NT2/D1 (cell line): ENCODE data around the gene PHF24.

ENCODE experiments used
- SUZ12 ChIP-seq: IDR thresholded peaks from 2 replicates; pipeline ENCODE4 v1.6.1; 2011; ENCODE audit not compliant: insufficient read length, insufficient read depth; ENCODE audit errors: extremely low read depth
- YY1 ChIP-seq: IDR thresholded peaks from 2 replicates; pipeline ENCODE4 v1.6.1; 2011; ENCODE audit not compliant: insufficient read length, insufficient read depth
- ZNF274 ChIP-seq: IDR thresholded peaks from 2 replicates; pipeline ENCODE4 v1.6.1; 2011; ENCODE audit warnings: mild to moderate bottlenecking, low read depth, low read length

- TF ChIP-seq ZNF274 (no peak), YY1 (no peak), SUZ12 (no peak)
Measured at GRCh38 chr9:34996181-34996904, 38.3 kb downstream of the PHF24 start.
